Measurements from ENCODE around the gene CAPG.

GRCh38 chr2:85444629-85445172 is 34.5 kb upstream of the CAPG start:
- TF ChIP-seq, protein P1, sequence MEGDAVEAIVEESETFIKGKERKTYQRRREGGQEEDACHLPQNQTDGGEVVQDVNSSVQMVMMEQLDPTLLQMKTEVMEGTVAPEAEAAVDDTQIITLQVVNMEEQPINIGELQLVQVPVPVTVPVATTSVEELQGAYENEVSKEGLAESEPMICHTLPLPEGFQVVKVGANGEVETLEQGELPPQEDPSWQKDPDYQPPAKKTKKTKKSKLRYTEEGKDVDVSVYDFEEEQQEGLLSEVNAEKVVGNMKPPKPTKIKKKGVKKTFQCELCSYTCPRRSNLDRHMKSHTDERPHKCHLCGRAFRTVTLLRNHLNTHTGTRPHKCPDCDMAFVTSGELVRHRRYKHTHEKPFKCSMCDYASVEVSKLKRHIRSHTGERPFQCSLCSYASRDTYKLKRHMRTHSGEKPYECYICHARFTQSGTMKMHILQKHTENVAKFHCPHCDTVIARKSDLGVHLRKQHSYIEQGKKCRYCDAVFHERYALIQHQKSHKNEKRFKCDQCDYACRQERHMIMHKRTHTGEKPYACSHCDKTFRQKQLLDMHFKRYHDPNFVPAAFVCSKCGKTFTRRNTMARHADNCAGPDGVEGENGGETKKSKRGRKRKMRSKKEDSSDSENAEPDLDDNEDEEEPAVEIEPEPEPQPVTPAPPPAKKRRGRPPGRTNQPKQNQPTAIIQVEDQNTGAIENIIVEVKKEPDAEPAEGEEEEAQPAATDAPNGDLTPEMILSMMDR (IDR thresholded peaks at IDR 0.05; ENCODE audit: low read length), result no peak
- TF ChIP-seq EZH2 (optimal IDR thresholded peaks at IDR 0.05; ENCODE audit: low read depth, low read length), result no peak
